ENCODE measurements around the gene RCAN1.

GRCh38 chr21:34661848-34662247 is 46.9 kb upstream of the RCAN1 start:
- TF ChIP-seq CTCF (conservative IDR thresholded peaks at IDR 0.05; ENCODE audit: low read length) (no peak), EZH2phosphoT487 (IDR thresholded peaks at IDR 0.05; ENCODE audit: borderline replicate concordance, low read depth, low read length) (no peak)

All from OCI-LY7 (cell line).